A549 treated with Mapracorat at 1 μM for 4 hours (cell line): ENCODE data around the gene TMPRSS6. TPM values are rescaled to one million over a fixed set of nuclear protein-coding genes. Genes with fewer than 3 reads are reported as not detected.

Source experiments
- total RNA-seq: library from RNA; stranded (reverse); fragments of 200-300 nt; extraction: Qiagen RNA extraction; gene quantifications from 5 replicates; pipeline ENCODE4 v1.2.3, GENCODE V29; 2022

The TMPRSS6 gene
- 0.05 TPM in 1 of 5 replicates, not detected in the others for total RNA-seq

GRCh38 chr22:37109242-37109917 lies at the start of gene TMPRSS6:
TSS of gene TMPRSS6 (minus strand) at chr22:37109713. CDS start at chr22:37103417, 6,296 bp downstream.

GRCh38 chr22:37051391-37052385 lies 57.8 kb downstream of the TMPRSS6 start, which contains the start of gene KCTD17:
TSS of gene KCTD17 (plus strand) at chr22:37051742. CDS start at chr22:37051761, 19 bp downstream.

GRCh38 chr22:37019309-37020191 lies 90.0 kb downstream of the TMPRSS6 start, which contains the start of the genes MPST and TST:
TSS of gene MPST (plus strand) at chr22:37019742. CDS start at chr22:37019837, 95 bp downstream.
TSS of gene TST (minus strand) at chr22:37019447. CDS start at chr22:37018732, 715 bp downstream.

Other genes starting within 250 kb of the TMPRSS6 start
- gene NCF4, start 248.7 kb downstream of the TMPRSS6 start, total RNA-seq, result 0.12 TPM in 1 of 5 replicates, not detected in the others
- not detected in 5 replicates for gene CSF2RB, start 196.1 kb downstream of the TMPRSS6 start, total RNA-seq
- gene TST, start 90.3 kb downstream of the TMPRSS6 start, total RNA-seq, result 41.6 to 62.5 TPM (median 56.2 TPM) in 5 replicates
- gene MPST, start 90.0 kb downstream of the TMPRSS6 start, total RNA-seq, result 42.6 to 76.6 TPM (median 74.9 TPM) in 5 replicates
- gene KCTD17, start 58.0 kb downstream of the TMPRSS6 start, total RNA-seq, result 19.0 to 28.3 TPM (median 26.2 TPM) in 5 replicates
- 0.03 to 0.13 TPM (median 0.07 TPM) in 4 of 5 replicates, not detected in the other for gene IL2RB, start 40.2 kb upstream of the TMPRSS6 start, total RNA-seq
- 9.1 to 13.4 TPM (median 12.2 TPM) in 5 replicates for gene C1QTNF6, start 78.5 kb upstream of the TMPRSS6 start, total RNA-seq
- not detected in 5 replicates for gene SSTR3, start 102.8 kb upstream of the TMPRSS6 start, total RNA-seq
- gene RAC2, start 134.6 kb upstream of the TMPRSS6 start, total RNA-seq, result 0.20 to 0.29 TPM (median 0.28 TPM) in 3 of 5 replicates, not detected in the others
- 0.38 to 0.73 TPM (median 0.56 TPM) in 5 replicates for gene CYTH4, start 172.8 kb upstream of the TMPRSS6 start, total RNA-seq